HEK293 (cell line): ENCODE results near the gene ABHD17C.

Source experiments
- CTCF ChIP-seq: fragments of 450-650 bp; formaldehyde crosslinking; IDR thresholded peaks from 2 replicates; pipeline ENCODE4 v1.5.1; 2016; ENCODE audit warnings: missing biosample characterization, missing genetic modification characterization
- FEZF1 ChIP-seq: fragments of 450-650 bp; formaldehyde crosslinking; IDR thresholded peaks from 2 replicates; pipeline ENCODE4 v1.5.1; 2016; ENCODE audit warnings: missing biosample characterization, missing genetic modification characterization
- HOXA7 ChIP-seq: sonication (generic); formaldehyde crosslinking; IDR thresholded peaks from 2 replicates; pipeline ENCODE4 v1.8.1; 2022; ENCODE audit warnings: missing genetic modification reagents, borderline replicate concordance
- KLF17 ChIP-seq: fragments of 450-650 bp; formaldehyde crosslinking; IDR thresholded peaks from 2 replicates; pipeline ENCODE4 v1.5.1; 2016; ENCODE audit warnings: missing biosample characterization, missing genetic modification characterization
- PATZ1 ChIP-seq: fragments of 450-650 bp; formaldehyde crosslinking; IDR thresholded peaks from 2 replicates; pipeline ENCODE4 v1.5.1; 2016; ENCODE audit warnings: missing biosample characterization, missing genetic modification characterization
- REPIN1 ChIP-seq: fragments of 450-650 bp; formaldehyde crosslinking; IDR thresholded peaks from 2 replicates; pipeline ENCODE4 v1.5.1; 2017; ENCODE audit warnings: missing biosample characterization, missing genetic modification characterization, low read depth
- SETDB1 ChIP-seq: IDR thresholded peaks from one replicate; pipeline ENCODE4 v1.6.1; 2017; ENCODE audit warnings: mild to moderate bottlenecking, low read length, moderate library complexity, mixed read lengths; ENCODE audit not compliant: insufficient read length
- ZBTB21 ChIP-seq: fragments of 450-650 bp; formaldehyde crosslinking; IDR thresholded peaks from 2 replicates; pipeline ENCODE4 v1.5.1; 2017; ENCODE audit warnings: missing biosample characterization, missing genetic modification characterization
- ZNF174 ChIP-seq: fragments of 450-650 bp; formaldehyde crosslinking; IDR thresholded peaks from 2 replicates; pipeline ENCODE4 v1.5.0; 2017; ENCODE audit warnings: missing biosample characterization, mild to moderate bottlenecking, missing genetic modification characterization
- ZNF510 ChIP-seq: fragments of 450-650 bp; formaldehyde crosslinking; IDR thresholded peaks from 2 replicates; pipeline ENCODE4 v1.5.1; 2018; ENCODE audit warnings: mild to moderate bottlenecking, missing genetic modification characterization, missing biosample characterization; ENCODE audit not compliant: insufficient replicate concordance
- ZNF521 ChIP-seq: fragments of 450-650 bp; formaldehyde crosslinking; IDR thresholded peaks from 2 replicates; pipeline ENCODE4 v1.5.1; 2017; ENCODE audit warnings: missing biosample characterization, mild to moderate bottlenecking, missing genetic modification characterization
- ZNF654 ChIP-seq: fragments of 450-650 bp; formaldehyde crosslinking; IDR thresholded peaks from 2 replicates; pipeline ENCODE4 v1.5.1; 2016; ENCODE audit warnings: low read depth, missing biosample characterization, missing genetic modification characterization

GRCh38 chr15:80743189-80743833 lies 48.2 kb downstream of the ABHD17C start:
- TF ChIP-seq CTCF (tag by site-specific recombination) (no peak), ZBTB21 (tag by site-specific recombination) (no peak), SETDB1 (no peak), HOXA7 (CRISPR knock-in tag) (no peak), PATZ1 (no peak), ZNF521 (tag by site-specific recombination) (no peak), ZNF510 (no peak), ZNF174 (tag by site-specific recombination) (no peak), REPIN1 (tag by site-specific recombination) (no peak), FEZF1 (no peak), KLF17 (no peak), ZNF654 (no peak)
